Ishikawa (cell line): Measurements from ENCODE around the gene MAST2.

Experiments used
- EGR1 ChIP-seq: IDR thresholded peaks from 2 replicates; pipeline ENCODE4 v1.6.1; 2012
- EP300 ChIP-seq: IDR thresholded peaks from 2 replicates; pipeline ENCODE4 v1.6.1; 2012; ENCODE audit warnings: borderline replicate concordance
- FOXM1 ChIP-seq: IDR thresholded peaks from 2 replicates; pipeline ENCODE4 v1.6.1; 2012; ENCODE audit warnings: low read depth, borderline replicate concordance
- NFIC ChIP-seq: IDR thresholded peaks from 2 replicates; pipeline ENCODE4 v1.6.1; 2012
- RAD21 ChIP-seq: IDR thresholded peaks from 2 replicates; pipeline ENCODE4 v1.6.1; 2012; ENCODE audit warnings: low read depth
- ZBTB7A ChIP-seq: IDR thresholded peaks from 2 replicates; pipeline ENCODE4 v1.6.1; 2012; ENCODE audit warnings: low read depth
- TF ChIP-seq, protein P1 (sequence below): IDR thresholded peaks from 2 replicates; pipeline ENCODE4 v1.6.1; 2012
- TF ChIP-seq, protein P2 (sequence below): IDR thresholded peaks from 2 replicates; pipeline ENCODE4 v1.6.1; 2012; ENCODE audit warnings: low read depth, mild to moderate bottlenecking

DNA sequence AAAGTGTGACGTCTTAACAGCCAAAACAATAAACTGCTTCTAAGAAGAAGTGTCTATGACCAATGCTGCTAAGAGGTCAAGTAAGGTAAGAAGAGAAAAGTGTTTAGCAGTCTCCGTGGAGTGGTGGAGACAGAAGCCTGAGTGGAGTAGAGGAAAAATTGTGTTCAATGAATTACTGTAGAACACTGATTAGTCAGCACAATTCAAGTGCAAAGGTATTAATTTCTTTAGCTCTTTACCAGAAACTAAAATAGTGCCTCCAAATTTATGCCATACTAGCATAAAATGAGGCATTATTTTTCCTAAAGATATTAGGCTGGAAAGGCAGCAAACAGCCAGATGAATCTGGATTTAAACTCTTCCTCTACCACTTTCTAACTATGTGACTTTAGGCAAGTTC lies 272.9 kb downstream of the MAST2 start:
- TF ChIP-seq EP300 (no peak), FOXM1 (no peak), EGR1 (no peak), RAD21 (no peak), NFIC (no peak), ZBTB7A (no peak)
- TF ChIP-seq, protein P1, sequence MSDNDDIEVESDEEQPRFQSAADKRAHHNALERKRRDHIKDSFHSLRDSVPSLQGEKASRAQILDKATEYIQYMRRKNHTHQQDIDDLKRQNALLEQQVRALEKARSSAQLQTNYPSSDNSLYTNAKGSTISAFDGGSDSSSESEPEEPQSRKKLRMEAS = no peak
- TF ChIP-seq, protein P2, sequence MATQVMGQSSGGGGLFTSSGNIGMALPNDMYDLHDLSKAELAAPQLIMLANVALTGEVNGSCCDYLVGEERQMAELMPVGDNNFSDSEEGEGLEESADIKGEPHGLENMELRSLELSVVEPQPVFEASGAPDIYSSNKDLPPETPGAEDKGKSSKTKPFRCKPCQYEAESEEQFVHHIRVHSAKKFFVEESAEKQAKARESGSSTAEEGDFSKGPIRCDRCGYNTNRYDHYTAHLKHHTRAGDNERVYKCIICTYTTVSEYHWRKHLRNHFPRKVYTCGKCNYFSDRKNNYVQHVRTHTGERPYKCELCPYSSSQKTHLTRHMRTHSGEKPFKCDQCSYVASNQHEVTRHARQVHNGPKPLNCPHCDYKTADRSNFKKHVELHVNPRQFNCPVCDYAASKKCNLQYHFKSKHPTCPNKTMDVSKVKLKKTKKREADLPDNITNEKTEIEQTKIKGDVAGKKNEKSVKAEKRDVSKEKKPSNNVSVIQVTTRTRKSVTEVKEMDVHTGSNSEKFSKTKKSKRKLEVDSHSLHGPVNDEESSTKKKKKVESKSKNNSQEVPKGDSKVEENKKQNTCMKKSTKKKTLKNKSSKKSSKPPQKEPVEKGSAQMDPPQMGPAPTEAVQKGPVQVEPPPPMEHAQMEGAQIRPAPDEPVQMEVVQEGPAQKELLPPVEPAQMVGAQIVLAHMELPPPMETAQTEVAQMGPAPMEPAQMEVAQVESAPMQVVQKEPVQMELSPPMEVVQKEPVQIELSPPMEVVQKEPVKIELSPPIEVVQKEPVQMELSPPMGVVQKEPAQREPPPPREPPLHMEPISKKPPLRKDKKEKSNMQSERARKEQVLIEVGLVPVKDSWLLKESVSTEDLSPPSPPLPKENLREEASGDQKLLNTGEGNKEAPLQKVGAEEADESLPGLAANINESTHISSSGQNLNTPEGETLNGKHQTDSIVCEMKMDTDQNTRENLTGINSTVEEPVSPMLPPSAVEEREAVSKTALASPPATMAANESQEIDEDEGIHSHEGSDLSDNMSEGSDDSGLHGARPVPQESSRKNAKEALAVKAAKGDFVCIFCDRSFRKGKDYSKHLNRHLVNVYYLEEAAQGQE = no peak
